ENCODE results near the gene ASGR2.
"Not testable (repeated sequence)": the region's sequence is repeated elsewhere in the genome, so short reads cannot be mapped to it uniquely, and the experiment has no call there.

The ASGR2 gene

GRCh38 chr17:7114241-7114874, at the start of gene ASGR2:
TSS of gene ASGR2 (minus strand) at chr17:7114822. CDS start at chr17:7114240, 582 bp downstream.
- no peak for DNase-seq

GRCh38 chr17:7159571-7159970, 44.9 kb upstream of the ASGR2 start:
- DNase-seq: not testable (repeated sequence)

GRCh38 chr17:7158424-7158823, 43.8 kb upstream of the ASGR2 start:
- DNase-seq: not testable (repeated sequence)

- no peak for DNase-seq
Measured at GRCh38 chr17:7156342-7156940, 41.8 kb upstream of the ASGR2 start.

- DNase-seq: no peak
Measured at GRCh38 chr17:7147772-7148171, 33.1 kb upstream of the ASGR2 start.

GRCh38 chr17:7146115-7146514, 31.5 kb upstream of the ASGR2 start:
- no peak for DNase-seq

- no peak for DNase-seq
Measured at GRCh38 chr17:7144213-7144612, 29.6 kb upstream of the ASGR2 start.

GRCh38 chr17:7141824-7142223, 27.2 kb upstream of the ASGR2 start:
- no peak for DNase-seq

- no peak for DNase-seq
Measured at GRCh38 chr17:7139400-7139799, 24.8 kb upstream of the ASGR2 start.

GRCh38 chr17:7138800-7139381, 24.3 kb upstream of the ASGR2 start:
- no peak for DNase-seq

- DNase-seq: no peak
Measured at GRCh38 chr17:7137171-7137943, 22.7 kb upstream of the ASGR2 start.

- DNase-seq: peak; percentile 39
Measured at GRCh38 chr17:7136266-7136877, 21.8 kb upstream of the ASGR2 start.

- no peak for DNase-seq
Measured at GRCh38 chr17:7133916-7134315, 19.3 kb upstream of the ASGR2 start.

GRCh38 chr17:7133424-7133823, 18.8 kb upstream of the ASGR2 start:
- DNase-seq: no peak

- DNase-seq: no peak
Measured at GRCh38 chr17:7132511-7133094, 18.0 kb upstream of the ASGR2 start.

- no peak for DNase-seq
Measured at GRCh38 chr17:7131423-7131791, 16.8 kb upstream of the ASGR2 start.

- peak; percentile 36 for DNase-seq
Measured at GRCh38 chr17:7130621-7131422, 16.2 kb upstream of the ASGR2 start.

- no peak for DNase-seq
Measured at GRCh38 chr17:7129311-7129710, 14.7 kb upstream of the ASGR2 start.

- no peak for DNase-seq
Measured at GRCh38 chr17:7128160-7128559, 13.5 kb upstream of the ASGR2 start.

GRCh38 chr17:7127501-7127900, 12.9 kb upstream of the ASGR2 start:
- DNase-seq: not testable (repeated sequence)

- not testable (repeated sequence) for DNase-seq
Measured at GRCh38 chr17:7126386-7126785, 11.8 kb upstream of the ASGR2 start.

- DNase-seq: no peak
Measured at GRCh38 chr17:7124923-7125322, 10.3 kb upstream of the ASGR2 start.
